ENCODE data around the gene ULK1. TPM values are rescaled to one million over a fixed set of nuclear protein-coding genes. Genes with fewer than 3 reads are reported as not detected.
A peak's percentile ranks its signal among the peaks of the same experiment; 100 is the strongest.
"Not testable (repeated sequence)": the region's sequence is repeated elsewhere in the genome, so short reads cannot be mapped to it uniquely, and the experiment has no call there.

The ULK1 gene
- total RNA-seq, 1 experiment from 2014 or later = 67.8 TPM

DNA sequence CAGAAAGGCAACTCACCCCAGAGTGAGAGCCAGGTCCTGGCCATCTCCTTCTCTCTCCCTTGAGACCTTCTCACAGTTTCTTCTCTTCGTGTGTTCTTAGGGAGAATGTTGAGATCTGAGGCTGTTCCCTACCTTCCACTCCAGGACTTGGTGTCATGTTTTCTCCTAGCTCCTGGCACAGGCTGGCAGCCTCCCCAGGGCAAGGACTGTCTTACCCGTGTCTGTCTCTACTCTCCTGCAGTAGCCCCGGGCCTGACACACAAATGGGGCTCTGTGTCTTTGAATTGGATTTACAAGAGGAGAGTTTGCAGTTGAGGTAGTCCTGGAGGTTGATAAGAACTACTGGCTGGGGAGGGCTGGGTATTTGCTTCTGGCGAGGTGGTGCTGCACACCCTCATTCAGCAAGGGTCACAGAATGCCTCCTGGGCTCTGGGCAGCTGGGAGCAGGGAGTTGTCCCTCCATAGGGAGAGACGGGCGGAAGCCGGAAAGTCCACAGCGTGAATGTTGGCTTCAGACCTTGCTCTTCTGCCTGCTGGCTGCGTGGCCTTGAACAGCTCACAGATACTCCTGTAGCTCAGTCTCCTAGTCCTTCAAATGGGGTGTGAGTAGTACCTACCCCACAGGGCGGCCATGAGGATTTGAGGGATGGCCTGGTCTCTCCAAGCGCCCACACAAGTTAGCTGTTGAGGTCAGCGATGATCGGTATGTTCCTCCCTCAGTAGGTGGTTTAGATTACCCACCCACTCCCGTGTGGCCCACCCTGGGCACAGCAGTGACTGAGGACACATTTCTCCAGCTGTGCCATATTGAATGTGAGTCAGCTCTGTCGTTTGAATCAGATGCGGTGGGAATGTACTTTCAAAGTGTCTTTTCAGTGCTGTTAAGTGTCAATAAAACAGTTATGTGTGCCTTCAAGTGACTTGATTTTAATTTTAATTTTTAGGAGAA, 65.5 kb downstream of the ULK1 start:
- ATAC-seq (no peak), DNase-seq (ENCODE audit: low spot score) (no peak)
- CTCF ChIA-PET = no interaction called here
- no peaks in the 10 kb centered on the region for H3K27me3 Mint-ChIP-seq (ENCODE audit: low read depth)
- peaks cover 7% of the 10 kb centered on the region for H3K36me3 Mint-ChIP-seq
- no peaks in the 10 kb centered on the region for H3K9me3 Mint-ChIP-seq
- POLR2A ChIA-PET = no interaction called here
- no peak overlapping the region for H3K4me3 Mint-ChIP-seq
- peak overlapping the region; percentile 50; the same call in 1 of the 2 replicates for H3K27ac Mint-ChIP-seq
- peaks cover 7% of the 10 kb centered on the region for H3K4me1 Mint-ChIP-seq
- TF ChIP-seq TEAD1 (CRISPR knock-in tag; IDR thresholded peaks at IDR 0.05) = no peak
- TF ChIP-seq ZNF671 (CRISPR knock-in tag; IDR thresholded peaks at IDR 0.05) = no peak
- TF ChIP-seq ZNF232 (CRISPR knock-in tag; IDR thresholded peaks at IDR 0.05) = no peak
- TF ChIP-seq PRRX2 (CRISPR knock-in tag; IDR thresholded peaks at IDR 0.05) = no peak
- TF ChIP-seq MXD4 (CRISPR knock-in tag; IDR thresholded peaks at IDR 0.05; ENCODE audit: borderline replicate concordance) = no peak
- no peak for TF ChIP-seq GRHL2 (CRISPR knock-in tag; IDR thresholded peaks at IDR 0.05; ENCODE audit: insufficient replicate concordance, severe bottlenecking)
- TF ChIP-seq CBFB (CRISPR knock-in tag; IDR thresholded peaks at IDR 0.05; ENCODE audit: low read depth) = no peak
- TF ChIP-seq SMAD4 (CRISPR knock-in tag; IDR thresholded peaks at IDR 0.05) = no peak
- TF ChIP-seq, protein P1, sequence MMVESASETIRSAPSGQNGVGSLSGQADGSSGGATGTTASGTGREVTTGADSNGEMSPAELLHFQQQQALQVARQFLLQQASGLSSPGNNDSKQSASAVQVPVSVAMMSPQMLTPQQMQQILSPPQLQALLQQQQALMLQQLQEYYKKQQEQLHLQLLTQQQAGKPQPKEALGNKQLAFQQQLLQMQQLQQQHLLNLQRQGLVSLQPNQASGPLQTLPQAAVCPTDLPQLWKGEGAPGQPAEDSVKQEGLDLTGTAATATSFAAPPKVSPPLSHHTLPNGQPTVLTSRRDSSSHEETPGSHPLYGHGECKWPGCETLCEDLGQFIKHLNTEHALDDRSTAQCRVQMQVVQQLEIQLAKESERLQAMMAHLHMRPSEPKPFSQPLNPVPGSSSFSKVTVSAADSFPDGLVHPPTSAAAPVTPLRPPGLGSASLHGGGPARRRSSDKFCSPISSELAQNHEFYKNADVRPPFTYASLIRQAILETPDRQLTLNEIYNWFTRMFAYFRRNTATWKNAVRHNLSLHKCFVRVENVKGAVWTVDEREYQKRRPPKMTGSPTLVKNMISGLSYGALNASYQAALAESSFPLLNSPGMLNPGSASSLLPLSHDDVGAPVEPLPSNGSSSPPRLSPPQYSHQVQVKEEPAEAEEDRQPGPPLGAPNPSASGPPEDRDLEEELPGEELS (CRISPR knock-in tag; IDR thresholded peaks at IDR 0.05) = no peak
- TF ChIP-seq, protein P2, sequence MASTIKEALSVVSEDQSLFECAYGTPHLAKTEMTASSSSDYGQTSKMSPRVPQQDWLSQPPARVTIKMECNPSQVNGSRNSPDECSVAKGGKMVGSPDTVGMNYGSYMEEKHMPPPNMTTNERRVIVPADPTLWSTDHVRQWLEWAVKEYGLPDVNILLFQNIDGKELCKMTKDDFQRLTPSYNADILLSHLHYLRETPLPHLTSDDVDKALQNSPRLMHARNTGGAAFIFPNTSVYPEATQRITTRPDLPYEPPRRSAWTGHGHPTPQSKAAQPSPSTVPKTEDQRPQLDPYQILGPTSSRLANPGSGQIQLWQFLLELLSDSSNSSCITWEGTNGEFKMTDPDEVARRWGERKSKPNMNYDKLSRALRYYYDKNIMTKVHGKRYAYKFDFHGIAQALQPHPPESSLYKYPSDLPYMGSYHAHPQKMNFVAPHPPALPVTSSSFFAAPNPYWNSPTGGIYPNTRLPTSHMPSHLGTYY (CRISPR knock-in tag; IDR thresholded peaks at IDR 0.05) = no peak
- TF ChIP-seq RORB (CRISPR knock-in tag; IDR thresholded peaks at IDR 0.05) = no peak
- no peak for TF ChIP-seq HMGA2 (CRISPR knock-in tag; IDR thresholded peaks at IDR 0.05)
- TF ChIP-seq RELA (CRISPR knock-in tag; IDR thresholded peaks at IDR 0.05; ENCODE audit: borderline replicate concordance) = no peak
- TF ChIP-seq, protein P3, sequence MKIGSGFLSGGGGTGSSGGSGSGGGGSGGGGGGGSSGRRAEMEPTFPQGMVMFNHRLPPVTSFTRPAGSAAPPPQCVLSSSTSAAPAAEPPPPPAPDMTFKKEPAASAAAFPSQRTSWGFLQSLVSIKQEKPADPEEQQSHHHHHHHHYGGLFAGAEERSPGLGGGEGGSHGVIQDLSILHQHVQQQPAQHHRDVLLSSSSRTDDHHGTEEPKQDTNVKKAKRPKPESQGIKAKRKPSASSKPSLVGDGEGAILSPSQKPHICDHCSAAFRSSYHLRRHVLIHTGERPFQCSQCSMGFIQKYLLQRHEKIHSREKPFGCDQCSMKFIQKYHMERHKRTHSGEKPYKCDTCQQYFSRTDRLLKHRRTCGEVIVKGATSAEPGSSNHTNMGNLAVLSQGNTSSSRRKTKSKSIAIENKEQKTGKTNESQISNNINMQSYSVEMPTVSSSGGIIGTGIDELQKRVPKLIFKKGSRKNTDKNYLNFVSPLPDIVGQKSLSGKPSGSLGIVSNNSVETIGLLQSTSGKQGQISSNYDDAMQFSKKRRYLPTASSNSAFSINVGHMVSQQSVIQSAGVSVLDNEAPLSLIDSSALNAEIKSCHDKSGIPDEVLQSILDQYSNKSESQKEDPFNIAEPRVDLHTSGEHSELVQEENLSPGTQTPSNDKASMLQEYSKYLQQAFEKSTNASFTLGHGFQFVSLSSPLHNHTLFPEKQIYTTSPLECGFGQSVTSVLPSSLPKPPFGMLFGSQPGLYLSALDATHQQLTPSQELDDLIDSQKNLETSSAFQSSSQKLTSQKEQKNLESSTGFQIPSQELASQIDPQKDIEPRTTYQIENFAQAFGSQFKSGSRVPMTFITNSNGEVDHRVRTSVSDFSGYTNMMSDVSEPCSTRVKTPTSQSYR (CRISPR knock-in tag; IDR thresholded peaks at IDR 0.05) = no peak

DNA sequence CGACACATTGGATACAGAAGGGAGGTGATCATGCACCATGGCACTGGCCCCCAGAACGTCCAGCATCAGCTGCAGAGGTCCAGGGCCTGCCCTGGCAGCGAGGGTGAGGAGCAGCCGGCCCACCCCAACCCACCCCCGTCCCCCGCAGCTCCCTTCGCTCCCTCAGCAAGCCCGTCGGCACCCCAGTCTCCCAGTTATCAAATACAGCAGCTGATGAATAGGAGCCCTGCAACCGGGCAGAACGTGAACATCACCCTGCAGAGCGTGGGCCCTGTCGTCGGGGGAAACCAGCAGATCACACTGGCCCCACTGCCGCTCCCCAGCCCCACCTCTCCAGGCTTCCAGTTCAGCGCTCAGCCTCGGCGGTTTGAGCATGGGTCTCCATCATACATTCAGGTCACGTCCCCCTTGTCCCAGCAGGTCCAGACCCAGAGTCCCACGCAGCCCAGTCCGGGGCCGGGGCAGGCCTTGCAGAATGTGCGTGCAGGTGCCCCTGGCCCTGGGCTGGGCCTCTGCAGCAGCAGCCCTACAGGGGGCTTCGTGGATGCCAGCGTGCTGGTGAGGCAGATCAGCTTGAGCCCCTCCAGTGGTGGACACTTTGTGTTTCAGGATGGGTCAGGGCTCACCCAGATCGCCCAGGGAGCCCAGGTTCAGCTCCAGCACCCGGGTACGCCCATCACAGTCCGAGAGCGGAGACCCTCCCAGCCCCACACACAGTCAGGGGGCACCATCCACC, 66.3 kb downstream of the ULK1 start:
- ATAC-seq; DNase-seq (ENCODE audit: low spot score); H3K4me1 Mint-ChIP-seq; H3K27ac Mint-ChIP-seq; H3K27me3 Mint-ChIP-seq (ENCODE audit: low read depth); CTCF ChIA-PET; H3K4me3 Mint-ChIP-seq; H3K9me3 Mint-ChIP-seq; H3K36me3 Mint-ChIP-seq; POLR2A ChIA-PET: not testable (repeated sequence)

DNA sequence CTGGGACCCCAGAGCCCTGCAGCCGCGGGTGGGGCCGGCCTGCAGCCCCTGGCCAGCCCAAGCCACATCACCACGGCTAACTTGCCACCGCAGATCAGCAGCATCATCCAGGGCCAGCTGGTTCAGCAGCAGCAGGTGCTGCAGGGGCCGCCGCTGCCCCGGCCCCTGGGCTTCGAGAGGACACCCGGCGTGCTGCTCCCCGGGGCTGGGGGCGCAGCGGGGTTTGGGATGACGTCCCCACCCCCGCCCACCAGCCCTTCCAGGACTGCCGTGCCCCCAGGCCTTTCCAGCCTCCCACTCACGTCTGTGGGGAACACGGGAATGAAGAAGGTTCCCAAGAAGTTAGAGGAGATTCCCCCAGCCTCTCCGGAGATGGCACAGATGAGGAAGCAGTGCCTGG, 66.9 kb downstream of the ULK1 start:
- H3K9me3 Mint-ChIP-seq; CTCF ChIA-PET; DNase-seq (ENCODE audit: low spot score); H3K4me1 Mint-ChIP-seq; H3K4me3 Mint-ChIP-seq; H3K36me3 Mint-ChIP-seq; H3K27me3 Mint-ChIP-seq (ENCODE audit: low read depth); POLR2A ChIA-PET; H3K27ac Mint-ChIP-seq; ATAC-seq: not testable (repeated sequence)
